OCI-LY1 (cell line): ENCODE results near the gene TMEM236.

Source experiments
- CTCF ChIP-seq: fragments of 200-600 bp; sonication (generic), shearing (Covaris generic); IDR thresholded peaks from 2 replicates; pipeline ENCODE4 v1.5.1; 2017; ENCODE audit warnings: mild to moderate bottlenecking, antibody characterized with exemption, low read length, moderate library complexity, mixed read lengths
- EZH2 ChIP-seq: fragments of 200-600 bp; sonication (generic), shearing (Covaris generic); IDR thresholded peaks from 2 replicates; pipeline ENCODE4 v1.8.0; 2017; ENCODE audit warnings: borderline replicate concordance, mixed run types, mild to moderate bottlenecking, antibody characterized with exemption, low read length, moderate library complexity, mixed read lengths

GRCh38 chr10:17735166-17735941 lies 16.6 kb upstream of the TMEM236 start:
- TF ChIP-seq CTCF (no peak), EZH2 (no peak)
